HepG2 (cell line): ENCODE data around the gene MAP3K14. TPM values are rescaled to one million over a fixed set of nuclear protein-coding genes. Genes with fewer than 3 reads are reported as not detected.

ENCODE experiments used
- ATAC-seq: fragments of 200-7000 bp; cut with Tn5 transposase; 3 replicates; pipeline ENCODE4 v1.9.1; 2020; ENCODE audit warnings: mild to moderate bottlenecking, moderate library complexity
- BruUV-seq: library from RNA; stranded (reverse); fragments of 400-500 nt; replicated peaks from 2 replicates; lab custom pipeline; 2021; lab: Mats Ljungman, UMichigan
- CTCF ChIA-PET: fragments of 300-600 bp; formaldehyde crosslinking; extraction: SDS; loops from one replicate; lab custom pipeline; 2021; ENCODE audit warnings: low total read pairs, inconsistent platforms, low intra/inter-chr PET ratio; lab: Yijun Ruan, JAX
- POLR2A ChIA-PET: fragments of 350-600 bp; sonication (Branson Sonifier 250); formaldehyde crosslinking; loops from one replicate; lab custom pipeline; 2020; ENCODE audit warnings: antibody characterized with exemption, inconsistent platforms; lab: Yijun Ruan, JAX
- DNase-seq: peaks from one replicate; pipeline ENCODE4 v3.0.0-alpha.2; 2015; ENCODE audit warnings: low spot score
- FAIRE-seq: peaks from 3 replicates; lab custom pipeline; 2011; peaks lifted over from hg19 to GRCh38; lab: Jason Lieb, UNC
- H2AFZ ChIP-seq: one replicate; pipeline ENCODE4 v1.6.1; 2011; ENCODE audit warnings: low read length, inconsistent platforms
- H3K27ac ChIP-seq: fragments of 300-600 bp; 3 replicates; pipeline ENCODE4 v1.8.0; 2011; ENCODE audit warnings: mixed run types, mild to moderate bottlenecking, mixed read lengths, low read length, inconsistent platforms; ENCODE audit not compliant: insufficient read depth; ENCODE audit errors: extremely low read length
- H3K27me3 ChIP-seq, 2 experiments: fragments of 200-600 bp in 1 of 2; 2 replicates in 1 of 2; 3 replicates in 1 of 2; pipeline versions ENCODE4 v1.6.0 to v1.8.0; 2011; ENCODE audit warnings: low read length in 2 of 2, mild to moderate bottlenecking in 2 of 2, moderate library complexity in 2 of 2, inconsistent platforms in 1 of 2; ENCODE audit not compliant: insufficient read depth in 2 of 2, control insufficient read depth in 1 of 2
- H3K36me3 ChIP-seq, 2 experiments: fragments of 200-600 bp in 1 of 2; replicated peaks in 1 of 2; 2 replicates in 1 of 2; 3 replicates in 1 of 2; pipeline versions ENCODE4 v1.5.1 to v1.8.0; 2011; ENCODE audit warnings: low read length in 2 of 2, inconsistent platforms in 1 of 2; ENCODE audit not compliant: insufficient read depth in 2 of 2, control insufficient read depth in 1 of 2
- H3K4me1 ChIP-seq: 2 replicates; pipeline ENCODE4 v1.5.1; 2012; ENCODE audit warnings: low read length, inconsistent platforms; ENCODE audit not compliant: insufficient read depth
- H3K4me2 ChIP-seq: 2 replicates; pipeline ENCODE4 v1.6.0; 2011; ENCODE audit warnings: low read depth, low read length, inconsistent platforms
- H3K4me3 ChIP-seq, 3 experiments: fragments of 200-600 bp in 1 of 3; sonication (generic), shearing (Covaris generic) in 1 of 3; replicated peaks in 1 of 3; 2 replicates each; pipeline ENCODE4 v1.5.1; 2011 to 2016; ENCODE audit warnings: low read length in 3 of 3, inconsistent platforms in 2 of 3, low read depth in 2 of 3, mild to moderate bottlenecking in 2 of 3, control low read depth in 1 of 3, mixed read lengths in 1 of 3; ENCODE audit not compliant: insufficient read depth in 1 of 3
- H3K79me2 ChIP-seq: one replicate; pipeline ENCODE4 v1.6.1; 2011; ENCODE audit warnings: low read length, inconsistent platforms; ENCODE audit not compliant: insufficient read depth
- H3K9ac ChIP-seq: 2 replicates; pipeline ENCODE4 v1.6.0; 2011; ENCODE audit warnings: mild to moderate bottlenecking, low read depth, low read length, inconsistent platforms; ENCODE audit not compliant: insufficient read depth
- H3K9me3 ChIP-seq: 2 replicates; pipeline ENCODE4 v1.5.1; 2012; ENCODE audit warnings: mild to moderate bottlenecking, low read length
- H4K20me1 ChIP-seq: 2 replicates; pipeline ENCODE4 v1.6.0; 2011; ENCODE audit warnings: inconsistent platforms, mild to moderate bottlenecking, low read length, moderate library complexity; ENCODE audit not compliant: insufficient read depth
- BRD4 ChIP-seq: sonication (generic); formaldehyde crosslinking; IDR thresholded peaks from 2 replicates; pipeline ENCODE4 v1.4.0; 2020; ENCODE audit warnings: missing genetic modification reagents
- FIP1L1 ChIP-seq: fragments of 200-400 bp; formaldehyde crosslinking; IDR thresholded peaks from 2 replicates; pipeline ENCODE4 v1.6.1; 2018; ENCODE audit warnings: low read depth, mild to moderate bottlenecking, low read length, moderate library complexity, borderline replicate concordance; ENCODE audit not compliant: insufficient read depth
- FOSL2 ChIP-seq: sonication (generic); formaldehyde crosslinking; IDR thresholded peaks from 2 replicates; pipeline ENCODE4 v1.4.0; 2020; ENCODE audit warnings: missing genetic modification reagents
- IRF1 ChIP-seq: sonication (generic); formaldehyde crosslinking; IDR thresholded peaks from 2 replicates; pipeline ENCODE4 v1.4.0; 2020; ENCODE audit warnings: low read depth, mild to moderate bottlenecking, missing genetic modification reagents
- ZBTB3 ChIP-seq: sonication (generic); formaldehyde crosslinking; IDR thresholded peaks from 2 replicates; pipeline ENCODE4 v1.4.0; 2020; ENCODE audit warnings: low read depth, mild to moderate bottlenecking, moderate library complexity, missing genetic modification reagents, borderline replicate concordance
- ZMYM3 ChIP-seq: sonication (generic); formaldehyde crosslinking; IDR thresholded peaks from 2 replicates; pipeline ENCODE4 v1.5.1; 2020; ENCODE audit warnings: mild to moderate bottlenecking, missing genetic modification reagents
- ZNF337 ChIP-seq: sonication (generic); formaldehyde crosslinking; IDR thresholded peaks from 2 replicates; pipeline ENCODE4 v1.5.1; 2020; ENCODE audit warnings: missing genetic modification reagents, low read depth, mild to moderate bottlenecking, borderline replicate concordance
- ZNF431 ChIP-seq: sonication (generic); formaldehyde crosslinking; IDR thresholded peaks from 2 replicates; pipeline ENCODE4 v1.9.0; 2022; ENCODE audit warnings: missing genetic modification reagents, low read depth, mild to moderate bottlenecking, borderline replicate concordance
- ZNF569 ChIP-seq: sonication (generic); formaldehyde crosslinking; IDR thresholded peaks from 2 replicates; pipeline ENCODE4 v1.5.0; 2020; ENCODE audit warnings: mild to moderate bottlenecking, missing genetic modification reagents, moderate library complexity, borderline replicate concordance
- ZNF768 ChIP-seq: sonication (generic); formaldehyde crosslinking; IDR thresholded peaks from 2 replicates; pipeline ENCODE4 v1.4.0; 2020; ENCODE audit warnings: missing genetic modification reagents
- WGBS: methylation state at CpG from one replicate; pipeline ENCODE4 v1.1.6; 2017; ENCODE audit warnings: low lambda C conversion rate; 5-methylcytosine and 5-hydroxymethylcytosine counted together
- in situ Hi-C: cut with HindIII; loops from 2 replicates; pipeline ENCODE4 v1.10.0; 2017; ENCODE audit warnings: low pct_unique_long_range_greater_than_20kb; ENCODE audit not compliant: extremely low pct_ligation_motif_present
- intact Hi-C: fragments of 100-400 bp; cut with micrococcal nuclease; formaldehyde crosslinking; loops from one replicate; pipeline ENCODE4 v1.10.0; 2022; ENCODE audit not compliant: unreplicated experiment
- polyA plus RNA-seq, 8 experiments: library from polyadenylated mRNA; depleted of rRNA in 3 of 8; stranded (reverse) in 7 of 8; unstranded in 1 of 8; fragments of >200 nt; fragmentation: Illumina TruSeq in 4 of 8; extraction: Trizol in 4 of 8; gene quantifications; 2 replicates each; pipeline versions ENCODE4 v1.2.1 to v1.2.3, GENCODE V29; 2011 to 2016; ENCODE audit warnings: low read depth in 4 of 8, missing spikeins in 1 of 8, mixed read lengths in 1 of 8; ENCODE audit not compliant: insufficient read depth in 1 of 8
- total RNA-seq, 5 experiments: library from RNA; depleted of rRNA; stranded (reverse); fragments of >200 nt; fragmentation: Illumina TruSeq; extraction: Trizol; gene quantifications; 2 replicates each; pipeline ENCODE4 v1.2.3, GENCODE V29; 2016; ENCODE audit warnings: low read depth in 1 of 5

MAP3K14 gene
- total and polyA plus RNA-seq, 2 of the 13 experiments (the other 11 are each of a cell fraction or from before 2014, with no cell fraction given): 2.6 TPM

GRCh38 chr17:45341533-45342158 is 24.8 kb upstream of the MAP3K14 start (continued):
- TF ChIP-seq ZBTB3 (CRISPR knock-in tag) (no peak), BRD4 (CRISPR knock-in tag) (no peak), ZNF431 (CRISPR knock-in tag) (no peak), ZNF337 (CRISPR knock-in tag) (no peak), IRF1 (CRISPR knock-in tag) (no peak)

GRCh38 chr17:45339646-45340605 is 23.1 kb upstream of the MAP3K14 start:
- Histone ChIP-seq H3K4me1 (peaks cover 10% of the 10 kb centered on the region), H3K36me3 (no peaks in the 10 kb centered on the region), H4K20me1 (no peaks in the 10 kb centered on the region), H3K27ac (no peak overlapping the region), H3K4me3 (no peak overlapping the region), H3K79me2 (no peaks in the 10 kb centered on the region)
- FAIRE-seq (no peak), ATAC-seq (no peak)
- TF ChIP-seq ZNF569 (no peak), ZMYM3 (CRISPR knock-in tag) (0 out of 2 replicates have a peak, but pooled peaks have one; percentile 21), FIP1L1 (no peak), ZNF768 (CRISPR knock-in tag) (peak; percentile 77; the same call in 1 of the 2 replicates), FOSL2 (CRISPR knock-in tag) (0 out of 2 replicates have a peak, but pooled peaks have one; percentile 18)
- TF ChIP-seq, all 625 proteins: peak for 3
- no TSS peak for BruUV-seq
- no peak overlapping the region for H3K9ac ChIP-seq
- peaks cover 2 to 35% of the 10 kb centered on the region in 2 experiments; a peak in 3 of 5 replicates for H3K27me3 ChIP-seq
- no peak overlapping the region for H3K4me2 ChIP-seq
- H3K9me3 ChIP-seq: no peaks in the 10 kb centered on the region
- H2AFZ ChIP-seq: no peak overlapping the region
- DNase-seq: no peak
- POLR2A ChIA-PET: no interaction called here
- intact Hi-C loops: no loop called here
- WGBS: 40% methylated on average over 8 of the region's 8 CpGs
- in situ Hi-C loops: no loop called here
- CTCF ChIA-PET: no interaction called here
